Liver (tissue), 9 donors: ENCODE measurements around the gene LRP10. TPM values are rescaled to one million over a fixed set of nuclear protein-coding genes. Genes with fewer than 3 reads are reported as not detected.

ENCODE experiments used
- DNase-seq: peaks from one replicate; pipeline ENCODE4 v3.0.0-alpha.2; 2017; ENCODE audit warnings: low spot score
- H3K27ac ChIP-seq, 2 donors: one replicate each; pipeline ENCODE4 v1.7.0; 2013; ENCODE audit warnings: inconsistent platforms in 2 of 2, low read length in 2 of 2, control low read depth in 1 of 2, low read depth in 1 of 2, mild to moderate bottlenecking in 1 of 2
- H3K27me3 ChIP-seq, 4 donors: one replicate each; pipeline versions ENCODE4 v1.6.1 to v1.7.0; 2013; ENCODE audit warnings: low read length in 3 of 4, inconsistent platforms in 1 of 4, mild to moderate bottlenecking in 1 of 4, moderate library complexity in 1 of 4; ENCODE audit not compliant: control insufficient read depth in 4 of 4, insufficient read depth in 4 of 4
- H3K36me3 ChIP-seq, 4 donors: one replicate each; pipeline versions ENCODE4 v1.6.1 to v1.7.0; 2013; ENCODE audit warnings: low read length in 3 of 4, mild to moderate bottlenecking in 3 of 4, low read depth in 1 of 4, moderate library complexity in 1 of 4; ENCODE audit not compliant: control insufficient read depth in 4 of 4, insufficient read depth in 3 of 4
- H3K4me1 ChIP-seq, 4 donors: one replicate each; pipeline versions ENCODE4 v1.6.1 to v1.7.0; 2013; ENCODE audit warnings: low read length in 3 of 4, mild to moderate bottlenecking in 3 of 4, moderate library complexity in 1 of 4; ENCODE audit not compliant: control insufficient read depth in 4 of 4, insufficient read depth in 4 of 4
- H3K4me3 ChIP-seq, 3 donors: one replicate each; pipeline versions ENCODE4 v1.6.1 to v1.7.0; 2013; ENCODE audit warnings: low read length in 3 of 3, control low read depth in 1 of 3, low read depth in 1 of 3, mild to moderate bottlenecking in 1 of 3
- H3K9ac ChIP-seq, 2 donors: one replicate each; pipeline ENCODE4 v1.7.0; 2013; ENCODE audit warnings: low read length in 2 of 2, mild to moderate bottlenecking in 2 of 2, moderate library complexity in 2 of 2, control low read depth in 1 of 2, low read depth in 1 of 2
- H3K9me3 ChIP-seq, 4 donors: one replicate each; pipeline versions ENCODE4 v1.6.1 to v1.7.0; 2013; ENCODE audit warnings: low read length in 3 of 4; ENCODE audit not compliant: control insufficient read depth in 4 of 4
- ATF3 ChIP-seq: IDR thresholded peaks from 2 replicates; pipeline ENCODE4 v1.6.1; 2016; ENCODE audit warnings: antibody characterized with exemption
- CTCF ChIP-seq: fragments of 150-350 bp; IDR thresholded peaks from 2 replicates; pipeline ENCODE4 v1.5.1; 2017; ENCODE audit warnings: improper control_type of control experiment, low read depth, low read length; ENCODE audit not compliant: missing input control
- EGR1 ChIP-seq, 2 donors: IDR thresholded peaks; 2 replicates each; pipeline ENCODE4 v1.6.1; 2016 to 2018; ENCODE audit warnings: antibody characterized with exemption in 2 of 2, low read depth in 2 of 2
- FOXA1 ChIP-seq: IDR thresholded peaks from 2 replicates; pipeline ENCODE4 v1.6.1; 2016; ENCODE audit warnings: antibody characterized with exemption
- FOXA2 ChIP-seq: IDR thresholded peaks from 2 replicates; pipeline ENCODE4 v1.6.1; 2016; ENCODE audit warnings: antibody characterized with exemption
- GABPA ChIP-seq, 2 donors: IDR thresholded peaks in 1 of 2; conservative IDR thresholded peaks in 1 of 2; 2 replicates each; pipeline ENCODE4 v1.6.1; 2016; ENCODE audit warnings: antibody characterized with exemption in 2 of 2, mild to moderate bottlenecking in 1 of 2, moderate library complexity in 1 of 2
- HNF4A ChIP-seq, 2 donors: conservative IDR thresholded peaks; 2 replicates each; pipeline ENCODE4 v1.6.1; 2016; ENCODE audit warnings: antibody characterized with exemption in 2 of 2, mild to moderate bottlenecking in 2 of 2
- HNF4G ChIP-seq: IDR thresholded peaks from 2 replicates; pipeline ENCODE4 v1.6.1; 2016; ENCODE audit warnings: antibody characterized with exemption
- JUND ChIP-seq, 2 donors: IDR thresholded peaks; 2 replicates each; pipeline ENCODE4 v1.6.1; 2016; ENCODE audit warnings: antibody characterized with exemption in 2 of 2
- MAX ChIP-seq: IDR thresholded peaks from 2 replicates; pipeline ENCODE4 v1.6.1; 2016; ENCODE audit warnings: antibody characterized with exemption
- NR2F2 ChIP-seq: IDR thresholded peaks from 2 replicates; pipeline ENCODE4 v1.6.1; 2016; ENCODE audit warnings: antibody characterized with exemption
- RAD21 ChIP-seq, 2 donors: IDR thresholded peaks; 2 replicates each; pipeline ENCODE4 v1.6.1; 2016; ENCODE audit warnings: antibody characterized with exemption in 2 of 2, mild to moderate bottlenecking in 2 of 2
- REST ChIP-seq: IDR thresholded peaks from 2 replicates; pipeline ENCODE4 v1.6.1; 2016; ENCODE audit warnings: antibody characterized with exemption, mild to moderate bottlenecking
- RXRA ChIP-seq, 2 donors: IDR thresholded peaks; 2 replicates each; pipeline ENCODE4 v1.6.1; 2017 to 2018; ENCODE audit warnings: antibody characterized with exemption in 2 of 2, mild to moderate bottlenecking in 1 of 2
- SP1 ChIP-seq: IDR thresholded peaks from 2 replicates; pipeline ENCODE4 v1.6.1; 2018; ENCODE audit warnings: antibody characterized with exemption, mild to moderate bottlenecking
- TAF1 ChIP-seq: conservative IDR thresholded peaks from 2 replicates; pipeline ENCODE4 v1.6.1; 2016; ENCODE audit warnings: antibody characterized with exemption, mild to moderate bottlenecking
- YY1 ChIP-seq: IDR thresholded peaks from 2 replicates; pipeline ENCODE4 v1.6.1; 2016; ENCODE audit warnings: antibody characterized with exemption, mild to moderate bottlenecking
- ZBTB33 ChIP-seq: IDR thresholded peaks from 2 replicates; pipeline ENCODE4 v1.6.1; 2016; ENCODE audit warnings: antibody characterized with exemption
- WGBS: extraction: QIAGEN DNeasy Blood & Tissue Kit; methylation state at CpG from one replicate; pipeline ENCODE4 v1.1.7; 2013; 5-methylcytosine and 5-hydroxymethylcytosine counted together
- polyA plus RNA-seq, 2 donors: library from polyadenylated mRNA; stranded (reverse) in 1 of 2; unstranded in 1 of 2; fragments of 200-250 nt in 1 of 2; fragments of >200 nt in 1 of 2; fragmentation: Nextera tagmentation in 1 of 2; extraction: Ambion mirVana in 1 of 2; gene quantifications; one replicate each; pipeline versions ENCODE4 v1.2.1 to v1.2.3, GENCODE V29; 2013 to 2015
- total RNA-seq, 2 donors: library from RNA; depleted of rRNA; stranded (reverse); fragments of >200 nt; gene quantifications; one replicate each; pipeline ENCODE4 v1.2.3, GENCODE V29; 2014
- donor health status: healthy.
- donor health status: healthy.
- donor health status: healthy.
- donor health status: healthy.
- donor health status: healthy.

LRP10 gene
- total and polyA plus RNA-seq, 4 donors: 19.5 to 61.7 (median 31.3) TPM

- peak overlapping the region; percentile 87 to 88 for H3K9ac ChIP-seq
- peaks cover 0 to 21% (median 19%) of the 10 kb centered on the region in 4 donors for H3K36me3 ChIP-seq
- DNase-seq: no peak
- peaks cover 0 to 22% (median 13%) of the 10 kb centered on the region in 4 donors for H3K4me1 ChIP-seq
- no peaks in the 10 kb centered on the region for H3K9me3 ChIP-seq
- H3K27me3 ChIP-seq: no peaks in the 10 kb centered on the region
- peak overlapping the region; percentile 66 to 98 (median 78) for H3K4me3 ChIP-seq
- peak overlapping the region; percentile 88 to 89 for H3K27ac ChIP-seq
- TF ChIP-seq JUND (IDR thresholded peaks at IDR 0.05): no peak
- 25% methylated on average over 12 of the region's 12 CpGs for WGBS
Observed at GRCh38 chr14:22928237-22929103, 56.9 kb downstream of the LRP10 start.

- TF ChIP-seq SP1: peak; percentile 93
- TF ChIP-seq RAD21 (IDR thresholded peaks at IDR 0.05): peak in 1 of 2 donors; percentile 6
- TF ChIP-seq RXRA (IDR thresholded peaks at IDR 0.05): peak; percentile 45 to 48
- peak; percentile 99 for TF ChIP-seq YY1
- TF ChIP-seq TAF1: peak; percentile 59
- TF ChIP-seq FOXA1: peak; percentile 19
- TF ChIP-seq CTCF: no peak
- peak; percentile 10 for TF ChIP-seq NR2F2
- TF ChIP-seq REST: peak; percentile 77
- TF ChIP-seq ZBTB33: peak; percentile 68
- peak; percentile 44 to 52 for TF ChIP-seq JUND (IDR thresholded peaks at IDR 0.05)
- TF ChIP-seq HNF4G: no peak
- TF ChIP-seq MAX: peak; percentile 77
- no peak for TF ChIP-seq FOXA2
- TF ChIP-seq ATF3: peak; percentile 100
- peak in 1 of 2 donors; percentile 61 for TF ChIP-seq GABPA (IDR thresholded peaks at IDR 0.05 in 1 of 2, conservative IDR thresholded peaks at IDR 0.05 in 1 of 2)
- no peak for TF ChIP-seq EGR1 (IDR thresholded peaks at IDR 0.05; ENCODE audit: low read depth in 2 of 2)
- TF ChIP-seq HNF4A (conservative IDR thresholded peaks at IDR 0.05): peak; percentile 38 to 44
- Histone ChIP-seq H3K4me1 (peaks cover 0 to 22% (median 13%) of the 10 kb centered on the region in 4 donors), H3K4me3 (peak within 1 kb of the TSS; percentile 66 to 98 (median 78)), H3K9me3 (no peaks in the 10 kb centered on the region), H3K27me3 (no peaks in the 10 kb centered on the region), H3K36me3 (peaks cover 0 to 17% (median 12%) of the 10 kb centered on the region in 4 donors), H3K27ac (peak within 1 kb of the TSS; percentile 88 to 89), H3K9ac (peak within 1 kb of the TSS; percentile 87 to 88)
- DNase-seq: peak; percentile 99
- under 1% methylated on average over 51 of the region's 51 CpGs for WGBS
Observed at GRCh38 chr14:22929104-22929960, 57.8 kb downstream of the LRP10 start, which contains the start of gene PRMT5. Gene PRMT5, minus strand, starts transcription at chr14:22929376. Its CDS starts 15 bp downstream, at chr14:22929361.
